Hepatocyte (in vitro differentiated cells): ENCODE data around the gene F7.

ENCODE experiments used
- EZH2 ChIP-seq: fragments of 200-600 bp; sonication (generic); IDR thresholded peaks from 2 replicates; pipeline ENCODE4 v1.6.1; 2016; ENCODE audit warnings: antibody characterized with exemption, mild to moderate bottlenecking, borderline replicate concordance
- EZH2phosphoT487 ChIP-seq: fragments of 200-600 bp; sonication (generic); IDR thresholded peaks from one replicate; pipeline ENCODE4 v1.6.1; 2018; ENCODE audit warnings: antibody characterized with exemption, mild to moderate bottlenecking, low read depth, moderate library complexity; ENCODE audit not compliant: unreplicated experiment, severe bottlenecking
- TF ChIP-seq, protein P1 (sequence below): fragments of 200-600 bp; sonication (generic); IDR thresholded peaks from 2 replicates; pipeline ENCODE4 v1.5.1; 2016; ENCODE audit warnings: antibody characterized with exemption, mild to moderate bottlenecking; ENCODE audit not compliant: poor library complexity

DNA sequence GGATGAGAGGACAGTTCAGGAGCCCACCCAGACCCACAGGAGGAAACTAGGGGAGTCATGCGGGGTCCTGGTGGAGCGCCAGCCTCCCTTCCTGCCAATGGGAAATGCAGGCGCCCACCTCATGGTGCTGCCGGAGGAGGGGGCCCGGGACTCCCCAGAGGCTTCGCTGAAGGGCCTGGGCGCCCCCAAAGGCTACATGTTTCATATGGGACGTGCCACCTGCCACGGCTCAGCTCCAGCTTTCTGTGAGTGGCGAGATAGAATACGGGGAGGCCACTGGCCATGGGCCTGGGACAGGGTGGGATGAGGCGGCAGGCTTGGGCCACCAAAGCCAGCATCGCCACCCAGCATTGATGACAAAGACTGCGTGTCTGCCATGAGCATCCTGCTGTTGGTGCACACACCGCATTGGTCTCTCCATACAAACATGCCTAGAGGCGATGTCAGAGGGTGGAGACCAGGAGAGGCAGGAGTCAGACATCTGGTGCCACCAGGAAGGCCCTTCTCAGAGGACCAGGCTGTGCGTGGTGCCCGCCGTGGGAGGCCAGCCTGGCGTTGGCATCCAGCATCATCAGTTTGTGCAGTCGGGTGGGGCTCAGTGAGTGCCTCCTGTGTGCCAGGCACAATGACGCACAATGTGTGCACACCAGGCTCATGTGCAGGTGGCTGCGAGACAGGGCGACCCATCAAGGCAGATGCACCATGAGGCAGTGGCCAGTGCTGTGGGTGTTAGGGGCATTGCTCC, 15.8 kb downstream of the F7 start:
- TF ChIP-seq, protein P1, sequence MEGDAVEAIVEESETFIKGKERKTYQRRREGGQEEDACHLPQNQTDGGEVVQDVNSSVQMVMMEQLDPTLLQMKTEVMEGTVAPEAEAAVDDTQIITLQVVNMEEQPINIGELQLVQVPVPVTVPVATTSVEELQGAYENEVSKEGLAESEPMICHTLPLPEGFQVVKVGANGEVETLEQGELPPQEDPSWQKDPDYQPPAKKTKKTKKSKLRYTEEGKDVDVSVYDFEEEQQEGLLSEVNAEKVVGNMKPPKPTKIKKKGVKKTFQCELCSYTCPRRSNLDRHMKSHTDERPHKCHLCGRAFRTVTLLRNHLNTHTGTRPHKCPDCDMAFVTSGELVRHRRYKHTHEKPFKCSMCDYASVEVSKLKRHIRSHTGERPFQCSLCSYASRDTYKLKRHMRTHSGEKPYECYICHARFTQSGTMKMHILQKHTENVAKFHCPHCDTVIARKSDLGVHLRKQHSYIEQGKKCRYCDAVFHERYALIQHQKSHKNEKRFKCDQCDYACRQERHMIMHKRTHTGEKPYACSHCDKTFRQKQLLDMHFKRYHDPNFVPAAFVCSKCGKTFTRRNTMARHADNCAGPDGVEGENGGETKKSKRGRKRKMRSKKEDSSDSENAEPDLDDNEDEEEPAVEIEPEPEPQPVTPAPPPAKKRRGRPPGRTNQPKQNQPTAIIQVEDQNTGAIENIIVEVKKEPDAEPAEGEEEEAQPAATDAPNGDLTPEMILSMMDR: no peak
- TF ChIP-seq EZH2phosphoT487: no peak
- TF ChIP-seq EZH2: no peak
